H1 (cell line): ENCODE measurements around the gene RRBP1.

Experiments used
- CHD1 ChIP-seq: IDR thresholded peaks from 2 replicates; pipeline ENCODE4 v1.6.1; 2012; ENCODE audit warnings: low read depth, low read length, improper control_type of control experiment
- CTCF ChIP-seq, 3 experiments: IDR thresholded peaks; 1 replicate in 2 of 3; 2 replicates in 1 of 3; pipeline versions ENCODE4 v1.5.1 to v1.6.1; 2011; ENCODE audit warnings: low read length in 3 of 3, mild to moderate bottlenecking in 3 of 3, inconsistent platforms in 2 of 3, low read depth in 1 of 3, moderate library complexity in 1 of 3; ENCODE audit not compliant: insufficient read depth in 1 of 3; ENCODE audit errors: control extremely low read depth in 1 of 3
- EP300 ChIP-seq, 2 experiments: IDR thresholded peaks; 1 replicate in 1 of 2; 2 replicates in 1 of 2; pipeline ENCODE4 v1.6.1; 2011 to 2012; ENCODE audit warnings: low read depth in 2 of 2, low read length in 2 of 2, mild to moderate bottlenecking in 2 of 2, borderline replicate concordance in 1 of 2, inconsistent platforms in 1 of 2, moderate library complexity in 1 of 2
- FOSL1 ChIP-seq: IDR thresholded peaks from 2 replicates; pipeline ENCODE4 v1.6.1; 2011; ENCODE audit warnings: mild to moderate bottlenecking, low read depth, low read length, moderate library complexity; ENCODE audit not compliant: insufficient read depth
- HDAC2 ChIP-seq, 2 experiments: fragments of 300-600 bp in 1 of 2; sonication (generic) in 1 of 2; IDR thresholded peaks; 2 replicates each; pipeline ENCODE4 v1.6.1; 2011 to 2012; ENCODE audit warnings: low read depth in 2 of 2, low read length in 2 of 2, mild to moderate bottlenecking in 2 of 2, moderate library complexity in 2 of 2, borderline replicate concordance in 1 of 2, inconsistent platforms in 1 of 2
- PHF8 ChIP-seq: fragments of 200-600 bp; sonication (generic); conservative IDR thresholded peaks from 2 replicates; pipeline ENCODE4 v1.7.1; 2012; ENCODE audit warnings: low read depth, mild to moderate bottlenecking, inconsistent platforms, low read length, moderate library complexity

- no peak for TF ChIP-seq CHD1
- TF ChIP-seq PHF8, result no peak
- TF ChIP-seq HDAC2 (IDR thresholded peaks at IDR 0.05; ENCODE audit: borderline replicate concordance in 1 of 2, low read depth in 2 of 2, low read length in 2 of 2), result no peak
- no peak for TF ChIP-seq CTCF (IDR thresholded peaks at IDR 0.05; ENCODE audit: control extremely low read depth in 1 of 3, insufficient read depth in 1 of 3, low read depth in 1 of 3, low read length in 3 of 3)
- no peak for TF ChIP-seq FOSL1
- no peak for TF ChIP-seq EP300 (IDR thresholded peaks at IDR 0.05; ENCODE audit: borderline replicate concordance in 1 of 2, low read depth in 2 of 2, low read length in 2 of 2)
Measured at GRCh38 chr20:17579369-17580039, 102.5 kb downstream of the RRBP1 start.
